Placental pericyte (primary cell): ENCODE data around the gene EXO1. TPM values are rescaled to one million over a fixed set of nuclear protein-coding genes. Genes with fewer than 3 reads are reported as not detected.

Experiments
- total RNA-seq: library from RNA; depleted of rRNA; stranded (reverse); fragments of >200 nt; gene quantifications from 2 replicates; pipeline ENCODE4 v1.2.3, GENCODE V29; 2012

EXO1 gene
- total RNA-seq, result 2.8 and 23.8 TPM in 2 replicates

DNA sequence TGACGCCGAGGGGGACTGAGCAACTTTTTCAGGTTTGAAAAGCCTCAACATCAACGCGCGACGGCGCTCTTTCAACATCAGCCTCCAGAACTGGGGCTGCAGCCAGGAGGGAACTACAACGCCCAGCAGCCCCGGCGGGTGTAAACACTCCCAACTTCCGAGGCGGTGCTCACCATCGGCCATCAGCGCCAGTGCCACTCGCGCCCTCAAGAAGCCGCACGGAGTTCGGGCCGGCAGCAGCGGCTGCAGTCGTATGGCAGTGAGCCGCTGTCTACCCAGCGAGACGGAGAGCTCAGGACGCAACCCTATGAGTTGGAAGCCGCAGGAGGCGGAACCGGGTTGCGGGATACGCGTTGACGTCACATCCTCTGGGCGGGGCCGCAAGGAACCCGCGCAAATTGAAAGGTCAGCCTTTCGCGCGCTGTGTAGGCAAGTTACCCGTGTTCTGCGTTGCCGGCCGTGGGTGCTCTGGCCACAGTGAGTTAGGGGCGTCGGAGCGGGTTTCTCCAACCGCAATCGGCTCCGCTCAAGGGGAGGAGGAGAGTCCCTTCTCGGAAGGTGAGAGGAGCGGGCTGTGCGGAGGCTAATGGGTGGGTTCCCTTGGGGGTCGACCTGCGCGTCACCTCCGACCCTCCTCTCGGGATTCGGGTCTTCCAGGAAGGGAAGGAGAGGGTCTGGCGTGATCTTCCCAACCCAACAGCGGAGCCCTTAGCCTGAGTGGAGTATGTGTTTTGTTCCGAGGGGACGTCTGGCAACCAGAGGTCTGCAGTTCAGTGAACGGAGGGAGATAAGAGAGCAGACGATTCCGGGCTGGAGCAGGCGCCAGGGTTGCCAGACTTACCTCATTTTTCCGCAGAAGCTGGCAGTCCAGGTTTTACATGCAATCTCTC lies at the start of gene EXO1:
Gene EXO1, plus strand, starts transcription at position 409 of the 890 bp plus-strand sequence. CDS start 2,222 bp downstream, outside the sequence.

Other genes with a start within 250 kb of the EXO1 start
- 9.2 and 14.7 TPM in 2 replicates for gene CHML, start 207.8 kb upstream of the EXO1 start, total RNA-seq
- gene OPN3, start 207.8 kb upstream of the EXO1 start, total RNA-seq, result 13.8 and 26.1 TPM in 2 replicates
- not detected in 2 replicates for gene WDR64, start 195.9 kb upstream of the EXO1 start, total RNA-seq
- not detected in 2 replicates for gene BECN2, start 109.6 kb downstream of the EXO1 start, total RNA-seq
- 0.14 and 0.22 TPM in 2 replicates for gene MAP1LC3C, start 150.9 kb downstream of the EXO1 start, total RNA-seq